Germinal center (tissue), 1 donor: ENCODE data around the gene P3R3URF.

ENCODE experiments used
- DNase-seq: peaks from one replicate; pipeline ENCODE4 v3.0.0; 2012; ENCODE audit warnings: mixed read lengths, low spot score

Gene P3R3URF

DNA sequence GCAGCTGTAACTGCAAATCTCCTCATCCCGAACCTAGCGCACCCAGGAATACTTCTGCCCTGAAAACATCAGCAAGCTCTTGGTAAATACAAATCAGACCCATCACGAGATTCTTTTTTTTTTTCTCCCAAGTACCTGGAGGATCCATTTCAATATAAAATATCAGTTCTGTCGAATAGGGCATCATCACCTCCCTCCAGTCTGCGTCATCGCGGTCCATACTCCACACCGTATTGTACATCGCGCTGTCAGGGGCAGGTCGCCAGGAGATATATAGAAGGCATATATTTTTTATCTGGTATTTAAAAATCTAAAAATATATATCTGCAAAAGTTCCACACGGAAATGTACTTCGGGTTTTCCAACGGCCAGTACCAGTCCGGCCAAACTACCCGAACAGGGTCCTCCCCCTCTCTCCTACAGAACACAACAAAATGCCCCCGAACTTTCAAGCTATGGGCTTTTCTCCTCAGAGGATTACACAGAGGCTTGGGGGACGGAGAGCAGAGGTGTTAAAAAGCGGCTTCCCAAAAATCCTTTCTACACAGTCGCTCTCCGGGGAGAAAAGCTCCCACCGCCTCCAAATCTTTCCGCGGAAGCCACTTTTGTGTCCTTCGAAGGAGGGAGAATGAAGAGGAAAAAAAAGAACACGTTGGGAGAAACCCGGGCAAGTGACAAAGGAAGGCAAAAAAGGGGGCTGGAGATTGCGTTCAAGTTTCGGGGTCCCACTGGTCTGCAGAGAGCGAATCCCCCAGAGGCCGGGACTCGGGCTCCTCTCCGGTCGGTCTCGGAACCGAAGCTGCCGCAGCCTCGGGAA is 44.4 kb downstream of the P3R3URF start:
- no peak for DNase-seq

- no peak for DNase-seq
These were observed 45.2 kb downstream of the P3R3URF start for GRCh38 chr1:46131093-46131492.

DNA sequence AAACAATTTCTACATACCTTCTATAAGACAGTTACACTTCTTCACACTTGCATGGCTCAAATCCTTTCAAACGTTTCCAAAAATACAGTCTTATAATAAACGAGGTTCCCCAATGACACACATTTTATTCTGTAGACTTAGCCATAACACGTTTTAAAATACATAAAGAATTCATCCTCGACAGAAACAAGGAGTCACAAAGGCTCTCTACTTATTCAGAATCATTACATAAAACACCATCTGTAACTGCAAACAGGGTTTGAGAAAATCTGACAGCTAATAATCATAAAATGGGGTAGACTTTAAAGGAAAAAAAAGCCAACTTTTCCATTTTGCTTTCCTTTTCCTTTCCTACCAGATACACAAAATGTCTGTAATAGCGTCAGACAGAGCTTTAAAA is 45.7 kb downstream of the P3R3URF start:
- no peak for DNase-seq

GRCh38 chr1:46130121-46130520 is 46.2 kb downstream of the P3R3URF start:
- no peak for DNase-seq

DNA sequence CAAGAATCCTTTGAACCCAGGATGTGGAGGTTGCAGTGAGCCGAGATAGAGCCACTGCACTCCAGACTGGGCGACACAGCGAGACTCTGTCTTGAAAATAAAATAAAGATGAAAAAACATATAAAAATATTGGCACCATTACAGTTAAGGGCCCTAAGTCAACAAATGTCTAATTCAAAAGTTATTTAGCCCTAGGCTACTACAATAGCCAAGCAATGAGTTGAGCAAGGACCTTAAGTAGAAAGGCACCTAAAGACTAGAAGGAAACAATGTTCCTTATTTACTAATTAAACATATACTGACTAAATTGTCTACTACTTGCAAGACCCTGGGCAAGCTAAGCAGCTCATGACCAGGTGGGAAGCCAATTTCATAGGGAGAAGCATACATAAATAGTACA is 47.9 kb downstream of the P3R3URF start:
- DNase-seq, result no peak
